GM10266 (cell line): Measurements from ENCODE around the gene CMAS.
"Not testable (repeated sequence)": the region's sequence is repeated elsewhere in the genome, so short reads cannot be mapped to it uniquely, and the experiment has no call there.

ENCODE experiments used
- DNase-seq: peaks from one replicate; pipeline ENCODE4 v3.0.0; 2012; ENCODE audit errors: extremely low spot score
- CTCF ChIP-seq: IDR thresholded peaks from 2 replicates; pipeline ENCODE4 v1.5.1; 2012; ENCODE audit warnings: mild to moderate bottlenecking, low read depth; ENCODE audit not compliant: control insufficient read depth, insufficient read depth; ENCODE audit errors: missing control alignments

The CMAS gene

GRCh38 chr12:22088886-22089285 lies 42.9 kb downstream of the CMAS start:
- no peak for TF ChIP-seq CTCF
- DNase-seq, result no peak

DNA sequence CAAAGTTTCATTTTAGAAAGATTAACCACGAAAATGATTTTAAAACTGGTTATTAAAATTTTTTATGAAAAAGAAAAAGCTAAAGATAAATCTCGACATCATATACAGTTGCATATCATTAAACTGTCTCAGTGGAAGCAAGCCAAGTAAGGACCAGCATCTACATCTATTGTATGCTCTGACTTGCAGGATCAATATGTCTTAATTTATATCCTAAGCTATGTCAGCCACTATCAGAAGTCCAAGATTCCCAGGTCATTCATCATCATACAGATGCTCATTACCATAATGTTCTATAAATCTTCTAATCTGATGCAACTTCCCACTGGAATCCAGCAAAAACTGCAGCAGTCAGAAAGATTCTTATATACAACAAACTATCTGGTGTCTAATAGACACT lies 43.5 kb downstream of the CMAS start:
- TF ChIP-seq CTCF, result no peak
- DNase-seq, result no peak

DNA sequence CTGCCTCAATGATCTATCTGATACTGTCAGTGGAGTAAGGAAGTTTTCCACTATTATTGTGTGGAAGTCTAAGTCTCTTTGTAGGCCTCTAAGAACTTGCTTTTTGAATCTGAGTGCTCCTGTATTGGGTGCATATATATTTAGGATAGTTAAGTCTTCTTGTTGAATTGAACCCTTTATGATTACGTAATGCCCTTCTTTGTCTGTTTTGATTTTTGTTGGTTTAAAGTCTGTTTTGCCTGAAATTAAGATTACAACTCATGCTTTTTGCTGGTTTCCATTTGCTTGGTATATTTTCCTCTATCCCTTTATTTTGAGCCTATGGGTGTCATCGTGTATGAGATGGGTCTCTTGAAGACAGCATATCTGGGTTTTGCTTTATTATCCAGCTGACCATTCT lies 53.0 kb downstream of the CMAS start:
- DNase-seq, result not testable (repeated sequence)

DNA sequence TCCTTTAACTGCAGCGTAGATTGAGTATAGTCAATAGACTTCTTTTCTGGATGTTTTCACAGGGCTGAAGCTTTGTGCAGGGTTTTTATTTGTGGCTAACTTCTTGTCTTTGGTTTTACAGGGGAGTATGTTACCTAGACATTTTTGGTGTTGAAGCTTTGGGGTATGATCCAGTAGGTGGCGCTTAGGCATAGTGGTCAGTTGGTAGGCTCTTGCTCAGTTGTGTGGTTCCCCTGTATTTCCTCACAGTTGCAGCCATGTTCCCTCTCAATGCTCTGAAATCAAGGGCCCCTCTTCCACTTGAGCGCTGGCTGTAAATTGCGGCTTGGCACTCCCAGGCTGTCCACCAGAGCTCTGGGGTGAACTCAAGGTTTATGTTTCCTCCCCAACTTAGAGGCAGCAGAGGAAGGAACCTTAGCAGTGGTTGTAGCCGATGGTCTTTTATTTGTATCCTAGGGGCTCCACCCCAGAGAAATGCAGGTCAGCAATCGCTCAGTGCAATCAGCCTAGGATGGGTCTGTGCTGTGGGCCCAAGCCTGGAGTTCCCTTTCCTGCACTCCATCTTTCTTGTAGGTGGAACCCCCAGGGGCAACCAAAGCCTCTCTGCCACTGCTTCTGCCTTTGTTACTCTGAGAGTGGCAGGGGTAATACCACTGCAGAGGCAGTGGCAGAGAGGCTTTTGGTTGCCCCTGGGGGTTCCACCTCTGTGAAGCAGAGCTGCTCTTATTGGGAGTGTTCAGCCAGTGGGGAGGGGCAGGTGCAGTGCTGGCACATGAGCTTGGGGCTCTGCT lies 55.1 kb downstream of the CMAS start:
- DNase-seq, result peak; percentile 20
- TF ChIP-seq CTCF, result peak; percentile 51

GRCh38 chr12:22101749-22102243 lies 55.8 kb downstream of the CMAS start:
- no peak for TF ChIP-seq CTCF
- no peak for DNase-seq

DNA sequence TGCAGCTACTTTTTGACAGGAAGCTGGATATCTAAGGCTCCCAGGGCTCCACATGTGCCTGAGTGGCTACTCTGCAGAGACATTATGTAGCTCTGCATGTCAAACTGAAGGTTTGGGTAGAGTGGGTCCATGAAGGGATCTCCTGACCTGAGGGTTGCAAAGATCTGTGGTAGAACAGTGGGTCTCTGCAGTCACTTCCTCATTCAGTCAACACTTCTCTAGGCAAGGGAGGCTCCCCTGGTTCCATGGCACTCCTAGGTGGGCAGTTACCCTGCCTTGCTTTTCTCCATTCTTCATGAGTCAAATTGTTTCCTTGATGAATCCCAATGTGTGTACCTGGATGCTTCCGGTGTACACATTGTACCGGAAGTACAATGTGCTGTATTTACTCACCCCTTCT lies 57.4 kb downstream of the CMAS start:
- DNase-seq, result no peak

GRCh38 chr12:22105542-22105941 lies 59.5 kb downstream of the CMAS start:
- no peak for TF ChIP-seq CTCF

More for the DNA sequence above, 57.4 kb downstream of the CMAS start:
- TF ChIP-seq CTCF, result no peak

More at GRCh38 chr12:22105542-22105941, 59.5 kb downstream of the CMAS start:
- DNase-seq, result no peak
